Right ventricle myocardium inferior (tissue), 1 donor: Measurements from ENCODE around the gene SLC15A1. TPM values are rescaled to one million over a fixed set of nuclear protein-coding genes. Genes with fewer than 3 reads are reported as not detected.

Experiments used
- ATAC-seq: fragments of 200-7000 bp; cut with Tn5 transposase; one replicate; pipeline ENCODE4 v1.9.1; 2020; ENCODE audit warnings: mild to moderate bottlenecking, moderate library complexity
- DNase-seq: peaks from one replicate; pipeline ENCODE4 v3.0.0; 2021; ENCODE audit errors: missing footprints
- intact Hi-C: fragments of 100-400 bp; cut with DNase I; formaldehyde crosslinking; loops from one replicate; pipeline ENCODE4 v1.11.0; 2022
- total RNA-seq: library from RNA; stranded (reverse); fragmentation: NEBNext Ultra II Directional; extraction: Animal tissue kit (Norgen Biotek cat#: 25700); gene quantifications from one replicate; pipeline ENCODE4 v1.2.1, GENCODE V29; 2021
- donor health status: DM: no; HTN: yes; CAD: no; lungs with severe emphysema.

SLC15A1 gene
- total RNA-seq, 1 donor from 2014 or later: not detected

GRCh38 chr13:98782654-98783053 lies 30.2 kb upstream of the SLC15A1 start:
- intact Hi-C loops: no loop called here
- no peak for DNase-seq
- ATAC-seq: no peak

GRCh38 chr13:98781905-98782304 lies 29.4 kb upstream of the SLC15A1 start:
- intact Hi-C loops: no loop called here
- DNase-seq (no peak), ATAC-seq (no peak)

- intact Hi-C loops: no loop called here
- DNase-seq (no peak), ATAC-seq (no peak)
Measured at GRCh38 chr13:98781470-98781869, 29.0 kb upstream of the SLC15A1 start.

- DNase-seq (no peak), ATAC-seq (no peak)
- intact Hi-C loops: no loop called here
Measured at GRCh38 chr13:98781045-98781444, 28.6 kb upstream of the SLC15A1 start.

- ATAC-seq: no peak
Measured at GRCh38 chr13:98780451-98780850, 28.0 kb upstream of the SLC15A1 start.

GRCh38 chr13:98779695-98780094 lies 27.2 kb upstream of the SLC15A1 start:
- intact Hi-C loops: no loop called here
- DNase-seq: no peak
- ATAC-seq: no peak

More at GRCh38 chr13:98780451-98780850, 28.0 kb upstream of the SLC15A1 start:
- no peak for DNase-seq
- intact Hi-C loops: no loop called here

GRCh38 chr13:98778749-98779148 lies 26.3 kb upstream of the SLC15A1 start:
- intact Hi-C loops: no loop called here
- DNase-seq (no peak), ATAC-seq (no peak)

- ATAC-seq: no peak
- intact Hi-C loops: no loop called here
- DNase-seq: no peak
Measured at GRCh38 chr13:98776644-98777043, 24.2 kb upstream of the SLC15A1 start.

- no peak for ATAC-seq
Measured at GRCh38 chr13:98775844-98776598, 23.5 kb upstream of the SLC15A1 start.

GRCh38 chr13:98775386-98775785 lies 22.9 kb upstream of the SLC15A1 start:
- no peak for DNase-seq
- ATAC-seq: no peak
- intact Hi-C loops: no loop called here

More at GRCh38 chr13:98775844-98776598, 23.5 kb upstream of the SLC15A1 start:
- peak; percentile 63 for DNase-seq
- intact Hi-C loops: no loop called here

GRCh38 chr13:98774776-98775175 lies 22.3 kb upstream of the SLC15A1 start:
- intact Hi-C loops: no loop called here
- DNase-seq (no peak), ATAC-seq (no peak)

- ATAC-seq (no peak), DNase-seq (no peak)
- intact Hi-C loops: no loop called here
Measured at GRCh38 chr13:98773921-98774320, 21.4 kb upstream of the SLC15A1 start.

- ATAC-seq (no peak), DNase-seq (no peak)
- intact Hi-C loops: no loop called here
Measured at GRCh38 chr13:98772794-98773452, 20.5 kb upstream of the SLC15A1 start.

- intact Hi-C loops: no loop called here
- no peak for DNase-seq
- ATAC-seq: no peak
Measured at GRCh38 chr13:98771838-98772611, 19.6 kb upstream of the SLC15A1 start.

GRCh38 chr13:98769736-98770135 lies 17.3 kb upstream of the SLC15A1 start:
- DNase-seq (no peak), ATAC-seq (no peak)
- intact Hi-C loops: no loop called here

GRCh38 chr13:98768522-98768921 lies 16.1 kb upstream of the SLC15A1 start:
- intact Hi-C loops: no loop called here
- no peak for ATAC-seq
- no peak for DNase-seq

- ATAC-seq (no peak), DNase-seq (no peak)
- intact Hi-C loops: no loop called here
Measured at GRCh38 chr13:98766697-98767096, 14.2 kb upstream of the SLC15A1 start.

GRCh38 chr13:98765996-98766519 lies 13.6 kb upstream of the SLC15A1 start:
- no peak for DNase-seq
- intact Hi-C loops: no loop called here
- no peak for ATAC-seq

- intact Hi-C loops: no loop called here
- ATAC-seq (no peak), DNase-seq (no peak)
Measured at GRCh38 chr13:98761986-98762616, 9.6 kb upstream of the SLC15A1 start.
